ENCODE measurements around the gene MYO1C. TPM values are rescaled to one million over a fixed set of nuclear protein-coding genes. Genes with fewer than 3 reads are reported as not detected.
A peak's percentile ranks its signal among the peaks of the same experiment; 100 is the strongest.

The MYO1C gene
- total RNA-seq, 1 donor from 2014 or later, result 64.4 TPM

DNA sequence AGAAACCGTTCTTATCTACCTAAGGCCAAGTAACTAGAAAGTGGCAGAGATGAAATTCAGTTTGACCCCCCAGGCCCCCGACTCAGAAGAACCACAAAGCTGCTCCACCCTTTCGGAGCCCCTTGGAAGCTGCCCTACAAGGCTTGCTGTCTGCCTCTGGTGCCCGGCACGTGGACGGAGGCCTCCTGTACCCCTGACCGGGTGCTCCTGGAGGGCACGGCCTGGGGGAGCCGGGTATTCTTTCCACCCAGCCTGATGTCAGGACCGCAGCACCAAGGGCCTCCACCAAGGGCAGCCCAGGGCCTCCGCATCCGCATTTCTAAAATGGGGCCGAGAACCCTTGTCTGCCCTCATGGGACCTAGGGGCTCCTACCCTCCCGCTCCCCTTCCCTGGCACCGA is 21.0 kb downstream of the MYO1C start:
- TF ChIP-seq, protein P1, sequence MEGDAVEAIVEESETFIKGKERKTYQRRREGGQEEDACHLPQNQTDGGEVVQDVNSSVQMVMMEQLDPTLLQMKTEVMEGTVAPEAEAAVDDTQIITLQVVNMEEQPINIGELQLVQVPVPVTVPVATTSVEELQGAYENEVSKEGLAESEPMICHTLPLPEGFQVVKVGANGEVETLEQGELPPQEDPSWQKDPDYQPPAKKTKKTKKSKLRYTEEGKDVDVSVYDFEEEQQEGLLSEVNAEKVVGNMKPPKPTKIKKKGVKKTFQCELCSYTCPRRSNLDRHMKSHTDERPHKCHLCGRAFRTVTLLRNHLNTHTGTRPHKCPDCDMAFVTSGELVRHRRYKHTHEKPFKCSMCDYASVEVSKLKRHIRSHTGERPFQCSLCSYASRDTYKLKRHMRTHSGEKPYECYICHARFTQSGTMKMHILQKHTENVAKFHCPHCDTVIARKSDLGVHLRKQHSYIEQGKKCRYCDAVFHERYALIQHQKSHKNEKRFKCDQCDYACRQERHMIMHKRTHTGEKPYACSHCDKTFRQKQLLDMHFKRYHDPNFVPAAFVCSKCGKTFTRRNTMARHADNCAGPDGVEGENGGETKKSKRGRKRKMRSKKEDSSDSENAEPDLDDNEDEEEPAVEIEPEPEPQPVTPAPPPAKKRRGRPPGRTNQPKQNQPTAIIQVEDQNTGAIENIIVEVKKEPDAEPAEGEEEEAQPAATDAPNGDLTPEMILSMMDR (IDR thresholded peaks at IDR 0.05; ENCODE audit: unreplicated experiment), result no peak
- H3K27me3 Mint-ChIP-seq, result no peaks in the 10 kb centered on the region
- H3K27ac Mint-ChIP-seq, result no peak overlapping the region
- DNase-seq (ENCODE audit: low spot score, unreplicated experiment), result no peak
- H3K4me3 Mint-ChIP-seq (ENCODE audit: low read depth), result no peak overlapping the region
- H3K9me3 Mint-ChIP-seq (ENCODE audit: low read depth), result no peaks in the 10 kb centered on the region
- H3K4me1 Mint-ChIP-seq (ENCODE audit: low read depth), result peaks cover 10% of the 10 kb centered on the region
- H3K36me3 Mint-ChIP-seq (ENCODE audit: insufficient read depth), result peaks cover 12% of the 10 kb centered on the region

DNA sequence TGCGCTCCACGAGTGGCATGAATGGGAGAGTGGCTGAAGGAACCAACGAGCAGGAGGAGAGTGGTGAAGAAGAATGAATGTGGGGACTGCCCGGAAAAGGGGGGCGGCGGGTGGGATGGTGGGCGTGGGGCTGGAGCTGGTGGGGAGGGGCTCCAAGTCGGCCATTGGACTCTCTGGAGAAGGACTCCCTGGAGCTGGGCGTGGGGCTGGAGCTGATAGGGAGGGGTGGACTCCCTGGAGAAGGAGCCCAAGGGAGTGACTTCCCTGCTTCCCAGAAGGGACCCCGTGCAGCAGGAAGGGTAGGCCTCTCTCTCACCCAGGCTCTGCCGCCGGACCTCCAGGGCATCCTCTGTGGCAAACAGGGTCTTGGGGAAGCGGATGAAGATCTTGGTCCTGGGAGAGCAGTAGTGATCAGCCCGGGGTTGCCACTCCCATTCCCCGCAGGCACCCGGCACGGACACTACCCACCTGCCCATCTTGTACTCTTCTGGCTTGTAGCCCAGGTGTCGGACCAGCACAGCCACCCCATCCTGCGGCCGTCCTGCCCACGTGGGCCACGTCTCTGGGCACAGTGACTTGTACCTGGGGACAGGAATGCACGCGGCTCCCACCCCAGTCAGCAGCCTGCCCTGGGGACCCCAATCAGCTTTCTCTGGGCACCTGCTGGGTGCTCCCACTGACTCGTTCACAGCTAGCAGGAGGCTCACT is 21.6 kb downstream of the MYO1C start:
- Mint-ChIP-seq H3K27ac (no peak overlapping the region), H3K4me1 (ENCODE audit: low read depth) (peaks cover 10% of the 10 kb centered on the region), H3K27me3 (no peaks in the 10 kb centered on the region), H3K9me3 (ENCODE audit: low read depth) (no peaks in the 10 kb centered on the region), H3K36me3 (ENCODE audit: insufficient read depth) (peaks cover 12% of the 10 kb centered on the region), H3K4me3 (ENCODE audit: low read depth) (no peak overlapping the region)
- DNase-seq (ENCODE audit: low spot score, unreplicated experiment), result no peak
- TF ChIP-seq, protein P1 (IDR thresholded peaks at IDR 0.05; ENCODE audit: unreplicated experiment), result no peak

DNA sequence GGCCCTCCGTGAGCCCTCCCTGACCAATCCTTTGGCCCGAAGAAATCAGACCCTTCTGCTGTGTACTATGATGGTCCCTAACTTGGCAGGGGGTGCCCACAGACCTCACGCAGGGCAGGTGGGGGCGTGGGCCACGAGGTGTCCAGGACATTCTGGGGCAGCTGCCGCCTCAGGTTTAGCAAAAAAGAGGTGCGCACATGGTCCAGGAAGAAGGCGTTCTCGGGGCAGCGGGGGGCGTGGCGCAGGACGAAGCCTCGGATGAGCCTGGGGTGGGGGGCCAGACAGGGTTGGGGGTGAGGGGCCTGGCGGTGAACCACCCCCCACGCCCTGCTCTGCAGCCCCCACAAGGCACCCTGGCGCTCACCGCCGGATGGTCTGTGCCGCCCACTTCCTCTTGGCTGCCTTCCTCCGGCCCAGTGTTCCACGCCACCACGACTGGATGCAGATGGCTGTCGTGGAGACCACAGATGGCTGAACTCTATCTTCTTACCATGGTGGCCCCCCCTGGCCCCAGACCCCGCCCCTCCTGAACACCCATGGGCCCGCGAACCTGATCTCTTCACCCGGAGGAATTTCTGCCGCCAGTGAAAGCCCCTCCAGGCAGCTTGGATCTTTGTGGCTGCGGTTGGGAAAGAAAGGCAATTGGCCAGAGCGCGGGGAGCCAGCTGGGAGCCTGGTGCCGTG is 22.3 kb downstream of the MYO1C start:
- no peak overlapping the region for H3K27ac Mint-ChIP-seq
- H3K9me3 Mint-ChIP-seq (ENCODE audit: low read depth), result no peaks in the 10 kb centered on the region
- H3K36me3 Mint-ChIP-seq (ENCODE audit: insufficient read depth), result peaks cover 14% of the 10 kb centered on the region
- H3K4me1 Mint-ChIP-seq (ENCODE audit: low read depth), result peaks cover 10% of the 10 kb centered on the region
- TF ChIP-seq, protein P1 (IDR thresholded peaks at IDR 0.05; ENCODE audit: unreplicated experiment), result no peak
- no peaks in the 10 kb centered on the region for H3K27me3 Mint-ChIP-seq
- DNase-seq (ENCODE audit: low spot score, unreplicated experiment), result no peak
- H3K4me3 Mint-ChIP-seq (ENCODE audit: low read depth), result no peak overlapping the region

DNA sequence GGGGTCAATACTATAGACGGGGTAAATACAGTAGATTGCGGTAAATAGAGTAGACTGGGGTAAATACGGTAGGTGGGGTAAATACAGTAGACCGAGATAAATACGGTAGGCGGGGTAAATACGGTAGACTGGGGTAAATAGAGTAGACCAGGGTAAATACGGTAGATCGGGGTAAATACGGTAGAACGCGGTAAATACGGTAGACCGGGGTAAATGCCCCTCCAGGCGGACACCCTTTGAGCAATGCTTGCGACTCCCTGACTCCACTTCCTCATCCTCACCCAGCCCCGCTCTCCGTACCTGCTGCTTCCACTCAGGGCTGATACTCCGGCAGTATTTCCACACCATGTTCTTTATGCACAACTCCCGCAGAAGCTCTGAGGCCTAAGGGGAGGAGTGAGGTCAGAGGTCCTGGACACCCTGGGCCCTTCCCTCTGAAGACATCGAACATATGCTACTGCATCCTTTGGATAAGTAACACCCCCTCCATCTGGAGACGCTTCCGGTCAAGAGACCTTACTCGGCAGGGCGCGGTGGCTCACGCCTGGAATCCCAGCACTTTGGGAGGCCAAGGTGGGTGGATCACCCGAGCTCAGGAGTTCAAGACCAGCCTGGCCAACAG is 23.1 kb downstream of the MYO1C start:
- no peak overlapping the region for H3K27ac Mint-ChIP-seq
- H3K27me3 Mint-ChIP-seq, result no peaks in the 10 kb centered on the region
- no peak overlapping the region for H3K4me3 Mint-ChIP-seq (ENCODE audit: low read depth)
- H3K9me3 Mint-ChIP-seq (ENCODE audit: low read depth), result no peaks in the 10 kb centered on the region
- TF ChIP-seq, protein P1 (IDR thresholded peaks at IDR 0.05; ENCODE audit: unreplicated experiment), result no peak
- peaks cover 14% of the 10 kb centered on the region for H3K36me3 Mint-ChIP-seq (ENCODE audit: insufficient read depth)
- DNase-seq (ENCODE audit: low spot score, unreplicated experiment), result no peak
- H3K4me1 Mint-ChIP-seq (ENCODE audit: low read depth), result peaks cover 10% of the 10 kb centered on the region

DNA sequence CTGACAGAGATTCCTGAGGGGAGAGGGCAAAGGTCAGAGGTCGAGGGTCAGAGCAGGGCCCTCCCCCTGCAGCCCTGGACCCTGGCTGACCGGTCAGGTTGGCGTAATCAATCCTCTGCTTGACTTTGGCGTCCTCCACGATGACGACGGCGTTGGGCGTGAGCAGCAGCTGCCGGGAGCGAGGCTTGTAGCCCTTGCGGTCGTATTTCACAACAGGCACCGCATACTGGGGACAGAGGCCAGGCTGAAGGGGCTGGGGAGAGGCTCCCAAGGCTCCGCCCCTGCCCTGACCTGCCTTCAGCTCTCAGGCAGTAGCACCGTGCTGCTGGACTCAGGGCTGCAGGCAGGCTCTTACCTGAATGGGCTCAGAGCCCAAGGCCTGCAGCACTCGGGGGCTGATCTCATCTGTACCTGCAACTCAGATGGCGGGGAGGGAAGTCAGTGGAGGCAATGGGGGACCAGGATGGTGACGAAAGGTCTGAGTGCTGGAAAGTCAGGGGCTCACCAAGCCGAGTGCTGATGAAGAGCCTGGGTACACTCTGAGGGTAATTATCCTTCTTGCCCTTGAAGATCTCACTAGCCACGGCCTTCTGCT is 24.5 kb downstream of the MYO1C start:
- Mint-ChIP-seq H3K27ac (peak overlapping the region; percentile 86), H3K4me3 (ENCODE audit: low read depth) (no peak overlapping the region), H3K36me3 (ENCODE audit: insufficient read depth) (peaks cover 12% of the 10 kb centered on the region), H3K9me3 (ENCODE audit: low read depth) (no peaks in the 10 kb centered on the region), H3K27me3 (no peaks in the 10 kb centered on the region), H3K4me1 (ENCODE audit: low read depth) (peaks cover 10% of the 10 kb centered on the region)
- TF ChIP-seq, protein P1 (IDR thresholded peaks at IDR 0.05; ENCODE audit: unreplicated experiment), result no peak
- no peak for DNase-seq (ENCODE audit: low spot score, unreplicated experiment)
